Body of pancreas (tissue), 4 donors: ENCODE measurements around the gene PLRG1. TPM values are rescaled to one million over a fixed set of nuclear protein-coding genes. Genes with fewer than 3 reads are reported as not detected.

Experiments used
- ATAC-seq: fragments of 150-250 bp; one replicate; pipeline ENCODE4 v1.9.1; 2016
- DNase-seq, 4 donors: peaks; one replicate each; pipeline ENCODE4 v3.0.0-alpha.2; 2019
- H3K27ac ChIP-seq, 4 donors: fragments of 200-600 bp; sonication (generic); 1 replicate in 3 of 4; 2 replicates in 1 of 4; pipeline versions ENCODE4 v1.5.1 to v1.6.1; 2016 to 2019; ENCODE audit warnings: mild to moderate bottlenecking in 1 of 4, mixed read lengths in 1 of 4, moderate library complexity in 1 of 4
- H3K27me3 ChIP-seq, 2 donors: fragments of 200-600 bp; sonication (generic); one replicate each; pipeline ENCODE4 v1.6.0; 2016; ENCODE audit warnings: mild to moderate bottlenecking in 1 of 2
- H3K36me3 ChIP-seq, 2 donors: fragments of 200-600 bp; sonication (generic); replicated peaks in 1 of 2; 2 replicates each; pipeline ENCODE4 v1.5.1; 2016; ENCODE audit warnings: low read depth in 2 of 2; ENCODE audit not compliant: insufficient read depth in 1 of 2
- H3K4me1 ChIP-seq: fragments of 200-600 bp; sonication (generic); one replicate; pipeline ENCODE4 v1.6.0; 2016
- H3K4me3 ChIP-seq, 2 donors: fragments of 200-600 bp; sonication (generic); 1 replicate in 1 of 2; 2 replicates in 1 of 2; pipeline ENCODE4 v1.5.1; 2016 to 2019
- H3K9me3 ChIP-seq, 3 donors: fragments of 200-600 bp; sonication (generic); 1 replicate in 2 of 3; 2 replicates in 1 of 3; pipeline ENCODE4 v1.5.1; 2016
- CTCF ChIP-seq, 7 experiments: fragments of 450-650 bp in 4 of 7; fragments of 200-600 bp in 3 of 7; sonication (generic) in 3 of 7; IDR thresholded peaks; one replicate each; pipeline ENCODE4 v1.5.1; 2016 to 2019; ENCODE audit warnings: antibody characterized with exemption in 7 of 7
- POLR2A ChIP-seq, 3 donors: fragments of 450-650 bp; IDR thresholded peaks; one replicate each; pipeline ENCODE4 v1.6.1; 2016; ENCODE audit warnings: antibody characterized with exemption in 3 of 3, mild to moderate bottlenecking in 2 of 3
- WGBS, 2 donors: methylation state at CpG; one replicate each; pipeline ENCODE4 v1.1.5; 2017; 5-methylcytosine and 5-hydroxymethylcytosine counted together
- intact Hi-C: fragments of 100-400 bp; cut with DNase I; formaldehyde crosslinking; loops from one replicate; pipeline ENCODE4 v1.15.1; 2023
- total RNA-seq, 2 donors: library from RNA; depleted of rRNA; stranded (reverse); fragments of >200 nt; gene quantifications; one replicate each; pipeline ENCODE4 v1.1.0, GENCODE V29; 2016

Gene PLRG1
- total RNA-seq, 2 donors from 2014 or later = 15.2 to 25.2 TPM

GRCh38 chr4:154593868-154594267 lies 43.7 kb upstream of the PLRG1 start:
- no peaks in the 10 kb centered on the region for H3K9me3 ChIP-seq
- no peaks in the 10 kb centered on the region for H3K36me3 ChIP-seq
- H3K4me3 ChIP-seq = no peak overlapping the region
- intact Hi-C loops = no loop called here
- peaks cover 9% of the 10 kb centered on the region for H3K4me1 ChIP-seq
- H3K27me3 ChIP-seq = no peaks in the 10 kb centered on the region
- 54 to 75% methylated on average over 2 of the region's 2 CpGs for WGBS, 2 donors
- no peak for ATAC-seq
- no peak for TF ChIP-seq CTCF (IDR thresholded peaks at IDR 0.05)
- no peak for TF ChIP-seq POLR2A (IDR thresholded peaks at IDR 0.05)
- no peak for DNase-seq
- H3K27ac ChIP-seq = no peak overlapping the region

- intact Hi-C loops = no loop called here
- H3K9me3 ChIP-seq = no peaks in the 10 kb centered on the region
- 66 to 76% methylated on average over 3 of the region's 3 CpGs for WGBS, 2 donors
- DNase-seq = no peak
- H3K4me1 ChIP-seq = peaks cover 9% of the 10 kb centered on the region
- H3K4me3 ChIP-seq = no peak overlapping the region
- TF ChIP-seq CTCF (IDR thresholded peaks at IDR 0.05) = no peak
- TF ChIP-seq POLR2A (IDR thresholded peaks at IDR 0.05) = no peak
- ATAC-seq = no peak
- H3K27ac ChIP-seq = no peak overlapping the region
- no peaks in the 10 kb centered on the region for H3K36me3 ChIP-seq
- no peaks in the 10 kb centered on the region for H3K27me3 ChIP-seq
These were observed 41.7 kb upstream of the PLRG1 start for GRCh38 chr4:154591890-154592289.

GRCh38 chr4:154590329-154591006 lies 40.3 kb upstream of the PLRG1 start, which contains the start of gene FGA:
FGA (minus strand) TSS chr4:154590742; CDS start chr4:154590687, 55 bp downstream.
- Histone ChIP-seq H3K4me3 (no peak within 1 kb of the TSS), H3K36me3 (no peaks in the 10 kb centered on the region), H3K4me1 (peaks cover 9% of the 10 kb centered on the region), H3K9me3 (no peaks in the 10 kb centered on the region), H3K27me3 (no peaks in the 10 kb centered on the region), H3K27ac (peak within 1 kb of the TSS in 1 of 4 donors; percentile 23)
- DNase-seq = peak in 1 of 4 donors; percentile 8
- no peak for TF ChIP-seq POLR2A (IDR thresholded peaks at IDR 0.05)
- no peak for TF ChIP-seq CTCF (IDR thresholded peaks at IDR 0.05)
- 21 to 30% methylated on average over 3 of the region's 3 CpGs for WGBS, 2 donors
- ATAC-seq = peak; percentile 77
- intact Hi-C loops = no loop called here

GRCh38 chr4:154589296-154590197 lies 39.3 kb upstream of the PLRG1 start:
- TF ChIP-seq CTCF (IDR thresholded peaks at IDR 0.05) (no peak), POLR2A (IDR thresholded peaks at IDR 0.05) (no peak)
- ATAC-seq (no peak), DNase-seq (no peak)
- Histone ChIP-seq H3K36me3 (no peaks in the 10 kb centered on the region), H3K4me3 (no peak overlapping the region), H3K27me3 (no peaks in the 10 kb centered on the region), H3K9me3 (no peaks in the 10 kb centered on the region), H3K4me1 (peaks cover 9% of the 10 kb centered on the region), H3K27ac (no peak overlapping the region)
- intact Hi-C loops = no loop called here
- WGBS, 2 donors = 65% methylated on average over 7 of the region's 7 CpGs
